ENCODE results near the gene P3H3. TPM values are rescaled to one million over a fixed set of nuclear protein-coding genes. Genes with fewer than 3 reads are reported as not detected.
"Not testable (repeated sequence)": the region's sequence is repeated elsewhere in the genome, so short reads cannot be mapped to it uniquely, and the experiment has no call there.

The P3H3 gene
- total RNA-seq, 1 donor from 2014 or later = 86.5 TPM

GRCh38 chr12:6860116-6860515, 31.9 kb downstream of the P3H3 start:
- TF ChIP-seq CTCF (IDR thresholded peaks at IDR 0.05) = no peak
- no peak for DNase-seq (ENCODE audit: extremely low spot score, unreplicated experiment)
- no peaks in the 10 kb centered on the region for H3K27me3 Mint-ChIP-seq (ENCODE audit: unreplicated experiment)
- H3K4me1 Mint-ChIP-seq (ENCODE audit: unreplicated experiment) = no peaks in the 10 kb centered on the region
- no peak overlapping the region for H3K27ac Mint-ChIP-seq (ENCODE audit: unreplicated experiment)
- no peaks in the 10 kb centered on the region for H3K9me3 Mint-ChIP-seq (ENCODE audit: unreplicated experiment)
- H3K4me3 Mint-ChIP-seq (ENCODE audit: unreplicated experiment) = no peak overlapping the region
- H3K36me3 Mint-ChIP-seq (ENCODE audit: unreplicated experiment) = peaks cover 50% of the 10 kb centered on the region

- no peak for TF ChIP-seq CTCF (IDR thresholded peaks at IDR 0.05)
- peaks cover 46% of the 10 kb centered on the region for H3K36me3 Mint-ChIP-seq (ENCODE audit: unreplicated experiment)
- H3K27ac Mint-ChIP-seq (ENCODE audit: unreplicated experiment) = no peak overlapping the region
- H3K9me3 Mint-ChIP-seq (ENCODE audit: unreplicated experiment) = no peaks in the 10 kb centered on the region
- H3K4me3 Mint-ChIP-seq (ENCODE audit: unreplicated experiment) = no peak overlapping the region
- H3K4me1 Mint-ChIP-seq (ENCODE audit: unreplicated experiment) = no peaks in the 10 kb centered on the region
- no peak for DNase-seq (ENCODE audit: extremely low spot score, unreplicated experiment)
- H3K27me3 Mint-ChIP-seq (ENCODE audit: unreplicated experiment) = no peaks in the 10 kb centered on the region
These were observed 32.7 kb downstream of the P3H3 start for GRCh38 chr12:6860942-6861341.

GRCh38 chr12:6861391-6861790, 33.2 kb downstream of the P3H3 start:
- DNase-seq (ENCODE audit: extremely low spot score, unreplicated experiment) = no peak
- no peak for TF ChIP-seq CTCF (IDR thresholded peaks at IDR 0.05)
- Mint-ChIP-seq H3K4me1 (ENCODE audit: unreplicated experiment) (peaks cover 2% of the 10 kb centered on the region), H3K27ac (ENCODE audit: unreplicated experiment) (no peak overlapping the region), H3K9me3 (ENCODE audit: unreplicated experiment) (no peaks in the 10 kb centered on the region), H3K36me3 (ENCODE audit: unreplicated experiment) (peaks cover 45% of the 10 kb centered on the region), H3K27me3 (ENCODE audit: unreplicated experiment) (no peaks in the 10 kb centered on the region), H3K4me3 (ENCODE audit: unreplicated experiment) (no peak overlapping the region)

- no peak overlapping the region for H3K4me3 Mint-ChIP-seq (ENCODE audit: unreplicated experiment)
- no peak for DNase-seq (ENCODE audit: extremely low spot score, unreplicated experiment)
- no peaks in the 10 kb centered on the region for H3K27me3 Mint-ChIP-seq (ENCODE audit: unreplicated experiment)
- no peaks in the 10 kb centered on the region for H3K9me3 Mint-ChIP-seq (ENCODE audit: unreplicated experiment)
- peaks cover 38% of the 10 kb centered on the region for H3K36me3 Mint-ChIP-seq (ENCODE audit: unreplicated experiment)
- peaks cover 9% of the 10 kb centered on the region for H3K4me1 Mint-ChIP-seq (ENCODE audit: unreplicated experiment)
- no peak for TF ChIP-seq CTCF (IDR thresholded peaks at IDR 0.05)
- no peak overlapping the region for H3K27ac Mint-ChIP-seq (ENCODE audit: unreplicated experiment)
These were observed 34.8 kb downstream of the P3H3 start for GRCh38 chr12:6863033-6863432.

GRCh38 chr12:6863586-6864321, 35.5 kb downstream of the P3H3 start:
- no peak for DNase-seq (ENCODE audit: extremely low spot score, unreplicated experiment)

GRCh38 chr12:6865307-6865706, 37.1 kb downstream of the P3H3 start:
- not testable (repeated sequence) for H3K4me3 Mint-ChIP-seq (ENCODE audit: unreplicated experiment); H3K9me3 Mint-ChIP-seq (ENCODE audit: unreplicated experiment); DNase-seq (ENCODE audit: extremely low spot score, unreplicated experiment); H3K27me3 Mint-ChIP-seq (ENCODE audit: unreplicated experiment)
- Mint-ChIP-seq H3K4me1 (ENCODE audit: unreplicated experiment) (peaks cover 26% of the 10 kb centered on the region), H3K27ac (ENCODE audit: unreplicated experiment) (peak overlapping the region; percentile 6), H3K36me3 (ENCODE audit: unreplicated experiment) (peaks cover 41% of the 10 kb centered on the region)

More at GRCh38 chr12:6863586-6864321, 35.5 kb downstream of the P3H3 start:
- H3K9me3 Mint-ChIP-seq (ENCODE audit: unreplicated experiment) = no peaks in the 10 kb centered on the region
- H3K4me1 Mint-ChIP-seq (ENCODE audit: unreplicated experiment) = peaks cover 16% of the 10 kb centered on the region
- no peak for TF ChIP-seq CTCF (IDR thresholded peaks at IDR 0.05)
- H3K4me3 Mint-ChIP-seq (ENCODE audit: unreplicated experiment) = no peak overlapping the region
- H3K36me3 Mint-ChIP-seq (ENCODE audit: unreplicated experiment) = peaks cover 34% of the 10 kb centered on the region
- no peaks in the 10 kb centered on the region for H3K27me3 Mint-ChIP-seq (ENCODE audit: unreplicated experiment)
- no peak overlapping the region for H3K27ac Mint-ChIP-seq (ENCODE audit: unreplicated experiment)
